ENCODE measurements around the gene PROZ. TPM values are rescaled to one million over a fixed set of nuclear protein-coding genes. Genes with fewer than 3 reads are reported as not detected.
"Not testable (repeated sequence)": the region's sequence is repeated elsewhere in the genome, so short reads cannot be mapped to it uniquely, and the experiment has no call there.

The PROZ gene
- total RNA-seq, 2 experiments from 2014 or later, result not detected

GRCh38 chr13:113160983-113161382 lies 2.5 kb downstream of the PROZ start:
- ChIA-PET POLR2A (no interaction called here), CTCF (interaction anchor here (0.6 kb wide), 1 partner anchor 41 kb away, joined by 5 read pairs; no protein-coding TSS in a partner anchor)
- intact Hi-C loops (cut with DNase I, micrococcal nuclease), result no loop called here
- Mint-ChIP-seq H3K36me3 (ENCODE audit: low read depth) (no peaks in the 10 kb centered on the region), H3K27ac (no peak overlapping the region), H3K27me3 (no peaks in the 10 kb centered on the region), H3K4me1 (ENCODE audit: low read depth) (peaks cover 37% of the 10 kb centered on the region), H3K4me3 (peak overlapping the region; percentile 54), H3K9me3 (no peaks in the 10 kb centered on the region)
- no peak overlapping the region for H3K27ac ChIP-seq (ENCODE audit: low read depth in 1 of 2, low read length in 2 of 2)
- H3K9me3 ChIP-seq (ENCODE audit: control insufficient read depth in 1 of 2, insufficient read depth in 1 of 2, low read length in 2 of 2), result peaks cover 0 to 6% of the 10 kb centered on the region in 2 experiments
- no peaks in the 10 kb centered on the region for H3K27me3 ChIP-seq (ENCODE audit: control insufficient read depth in 1 of 2, insufficient read depth in 2 of 2, low read length in 2 of 2)
- peaks cover 21% of the 10 kb centered on the region for H3K4me1 ChIP-seq (ENCODE audit: insufficient read depth, low read length)
- ATAC-seq (ENCODE audit: poor library complexity) (no peak), DNase-seq (no peak)
- no peaks in the 10 kb centered on the region for H3K36me3 ChIP-seq (ENCODE audit: insufficient read depth, low read length)
- TF ChIP-seq CTCF (IDR thresholded peaks at IDR 0.05), result no peak
- H3K4me3 ChIP-seq (ENCODE audit: low read length), result no peak overlapping the region

- no peak overlapping the region for H3K27ac ChIP-seq (ENCODE audit: low read depth in 1 of 2, low read length in 2 of 2)
- Mint-ChIP-seq H3K27me3 (no peaks in the 10 kb centered on the region), H3K36me3 (ENCODE audit: low read depth) (no peaks in the 10 kb centered on the region), H3K4me3 (peak overlapping the region; percentile 54), H3K27ac (no peak overlapping the region), H3K4me1 (ENCODE audit: low read depth) (peaks cover 37% of the 10 kb centered on the region), H3K9me3 (no peaks in the 10 kb centered on the region)
- H3K4me3 ChIP-seq (ENCODE audit: low read length), result no peak overlapping the region
- no peak for TF ChIP-seq CTCF (IDR thresholded peaks at IDR 0.05)
- DNase-seq (peak in 2 of 14 experiments; percentile 33 to 48), ATAC-seq (ENCODE audit: poor library complexity) (no peak)
- H3K36me3 ChIP-seq (ENCODE audit: insufficient read depth, low read length), result no peaks in the 10 kb centered on the region
- POLR2A ChIA-PET, result no interaction called here
- intact Hi-C loops (cut with DNase I, micrococcal nuclease), result no loop called here
- H3K9me3 ChIP-seq (ENCODE audit: control insufficient read depth in 1 of 2, insufficient read depth in 1 of 2, low read length in 2 of 2), result peaks cover 0 to 6% of the 10 kb centered on the region in 2 experiments
- peaks cover 21% of the 10 kb centered on the region for H3K4me1 ChIP-seq (ENCODE audit: insufficient read depth, low read length)
- no peaks in the 10 kb centered on the region for H3K27me3 ChIP-seq (ENCODE audit: control insufficient read depth in 1 of 2, insufficient read depth in 2 of 2, low read length in 2 of 2)
- CTCF ChIA-PET, result interaction anchor here (0.6 kb wide), 1 partner anchor 40 kb away, joined by 5 read pairs; no protein-coding TSS in a partner anchor
Observed at GRCh38 chr13:113161433-113161832, 3.0 kb downstream of the PROZ start.

GRCh38 chr13:113161975-113162374 lies 3.5 kb downstream of the PROZ start:
- H3K4me3 Mint-ChIP-seq; H3K36me3 Mint-ChIP-seq (ENCODE audit: low read depth); CTCF ChIA-PET: not testable (repeated sequence)

More at GRCh38 chr13:113161975-113162374, 3.5 kb downstream of the PROZ start:
- peak in 1 of 14 experiments; percentile 57 for DNase-seq
- intact Hi-C loops (cut with DNase I, micrococcal nuclease); H3K9me3 Mint-ChIP-seq; H3K36me3 ChIP-seq (ENCODE audit: insufficient read depth, low read length); H3K27ac Mint-ChIP-seq; ATAC-seq (ENCODE audit: poor library complexity); H3K27me3 ChIP-seq (ENCODE audit: control insufficient read depth in 1 of 2, insufficient read depth in 2 of 2, low read length in 2 of 2); H3K4me3 ChIP-seq (ENCODE audit: low read length); POLR2A ChIA-PET; H3K9me3 ChIP-seq (ENCODE audit: control insufficient read depth in 1 of 2, insufficient read depth in 1 of 2, low read length in 2 of 2); H3K27me3 Mint-ChIP-seq; H3K27ac ChIP-seq (ENCODE audit: low read depth in 1 of 2, low read length in 2 of 2): not testable (repeated sequence)
- H3K4me1 ChIP-seq (ENCODE audit: insufficient read depth, low read length), result peaks cover 21% of the 10 kb centered on the region
- peaks cover 37% of the 10 kb centered on the region for H3K4me1 Mint-ChIP-seq (ENCODE audit: low read depth)
